ENCODE results near the gene ITPKC.

GRCh38 chr19:40705362-40705651, 11.6 kb upstream of the ITPKC start:
- TF ChIP-seq, protein P1, sequence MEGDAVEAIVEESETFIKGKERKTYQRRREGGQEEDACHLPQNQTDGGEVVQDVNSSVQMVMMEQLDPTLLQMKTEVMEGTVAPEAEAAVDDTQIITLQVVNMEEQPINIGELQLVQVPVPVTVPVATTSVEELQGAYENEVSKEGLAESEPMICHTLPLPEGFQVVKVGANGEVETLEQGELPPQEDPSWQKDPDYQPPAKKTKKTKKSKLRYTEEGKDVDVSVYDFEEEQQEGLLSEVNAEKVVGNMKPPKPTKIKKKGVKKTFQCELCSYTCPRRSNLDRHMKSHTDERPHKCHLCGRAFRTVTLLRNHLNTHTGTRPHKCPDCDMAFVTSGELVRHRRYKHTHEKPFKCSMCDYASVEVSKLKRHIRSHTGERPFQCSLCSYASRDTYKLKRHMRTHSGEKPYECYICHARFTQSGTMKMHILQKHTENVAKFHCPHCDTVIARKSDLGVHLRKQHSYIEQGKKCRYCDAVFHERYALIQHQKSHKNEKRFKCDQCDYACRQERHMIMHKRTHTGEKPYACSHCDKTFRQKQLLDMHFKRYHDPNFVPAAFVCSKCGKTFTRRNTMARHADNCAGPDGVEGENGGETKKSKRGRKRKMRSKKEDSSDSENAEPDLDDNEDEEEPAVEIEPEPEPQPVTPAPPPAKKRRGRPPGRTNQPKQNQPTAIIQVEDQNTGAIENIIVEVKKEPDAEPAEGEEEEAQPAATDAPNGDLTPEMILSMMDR (conservative IDR thresholded peaks at IDR 0.05; ENCODE audit: low read length) = no peak
- TF ChIP-seq EZH2phosphoT487 (IDR thresholded peaks at IDR 0.05; ENCODE audit: borderline replicate concordance) = no peak
